ENCODE measurements around the gene NRP2. TPM values are rescaled to one million over a fixed set of nuclear protein-coding genes. Genes with fewer than 3 reads are reported as not detected.

NRP2 gene
- total RNA-seq, 1 donor from 2014 or later, result 20.0 TPM

- no peak for ATAC-seq
Measured at GRCh38 chr2:205758500-205758899, 76.2 kb downstream of the NRP2 start.

DNA sequence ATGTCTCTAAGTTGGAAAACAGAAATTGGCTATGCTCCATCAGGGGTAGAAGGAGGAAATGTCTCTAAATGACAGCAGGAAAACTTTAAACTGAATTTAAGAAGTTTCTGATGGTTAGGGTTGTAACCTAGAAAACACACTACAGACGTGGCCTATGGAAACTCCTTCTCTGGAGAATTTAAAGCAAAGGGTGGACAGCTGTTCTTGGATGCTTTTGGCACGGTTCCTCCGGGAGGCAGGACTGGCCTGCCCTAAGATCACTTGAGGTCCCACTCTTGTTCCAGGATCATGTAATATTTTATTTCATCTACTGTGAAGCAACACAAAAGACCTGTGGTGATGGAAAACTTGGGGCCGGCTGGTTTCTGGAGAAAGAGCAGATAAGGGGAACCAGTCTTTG is 77.0 kb downstream of the NRP2 start:
- ATAC-seq, result no peak

DNA sequence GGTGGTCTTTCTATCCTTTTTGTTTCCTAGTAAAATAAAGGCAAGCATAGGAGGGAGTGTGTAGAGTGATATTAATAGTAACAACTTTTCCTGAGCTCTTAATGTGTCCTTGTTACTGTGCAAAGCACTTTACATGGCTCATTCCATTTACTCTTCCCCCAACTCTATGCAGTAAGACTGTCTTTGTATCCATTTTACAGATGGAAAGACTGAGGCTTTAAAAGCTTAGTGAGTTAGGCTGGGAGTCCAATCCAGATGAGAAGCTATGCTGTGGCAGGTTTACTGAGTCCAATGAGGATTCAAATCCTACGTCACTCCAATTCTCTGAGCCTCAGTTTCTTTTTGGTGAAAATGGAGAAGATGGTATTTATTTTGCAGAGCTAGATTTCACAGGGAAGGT is 77.4 kb downstream of the NRP2 start:
- ATAC-seq, result no peak

DNA sequence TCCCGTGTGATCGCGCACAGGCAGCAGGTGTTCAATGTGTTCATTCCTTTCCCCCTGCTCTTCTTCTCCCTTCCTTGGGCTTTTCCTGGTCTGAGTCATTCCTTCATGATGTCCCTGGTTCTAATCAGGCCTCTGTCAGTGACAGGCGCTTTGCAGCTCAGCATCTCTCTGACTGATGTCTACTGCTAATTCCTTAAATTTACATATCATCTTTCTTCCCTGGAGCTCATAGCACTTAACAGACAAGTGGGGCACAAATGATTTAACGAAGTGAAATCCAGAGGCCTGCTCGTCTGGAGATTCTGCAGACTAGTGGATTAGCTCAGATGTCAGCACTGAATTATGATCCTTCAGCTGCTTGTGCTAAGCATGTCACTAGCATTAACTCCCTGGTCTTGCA is 77.9 kb downstream of the NRP2 start:
- ATAC-seq, result no peak

DNA sequence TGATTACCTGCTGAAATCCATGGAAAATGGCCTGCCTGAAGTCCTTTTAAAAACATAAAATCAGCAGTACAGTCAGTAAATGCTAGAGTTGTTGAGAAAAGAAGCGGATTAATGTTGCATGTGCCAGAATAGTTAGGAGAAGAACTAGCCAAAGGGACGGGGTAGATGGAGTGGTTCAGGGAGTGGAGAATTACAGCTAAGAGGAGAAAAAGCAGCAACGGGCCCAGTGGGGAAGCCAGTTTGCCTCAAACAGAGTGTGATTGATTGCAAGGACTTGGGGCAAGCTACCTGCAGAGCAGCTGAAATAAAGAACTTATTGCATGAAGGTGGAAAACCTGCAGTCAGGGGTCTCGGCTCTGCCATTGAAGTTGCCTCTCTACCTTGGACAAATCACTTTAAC is 79.1 kb downstream of the NRP2 start:
- no peak for ATAC-seq

- no peak for ATAC-seq
Measured at GRCh38 chr2:205762881-205763280, 80.6 kb downstream of the NRP2 start.

DNA sequence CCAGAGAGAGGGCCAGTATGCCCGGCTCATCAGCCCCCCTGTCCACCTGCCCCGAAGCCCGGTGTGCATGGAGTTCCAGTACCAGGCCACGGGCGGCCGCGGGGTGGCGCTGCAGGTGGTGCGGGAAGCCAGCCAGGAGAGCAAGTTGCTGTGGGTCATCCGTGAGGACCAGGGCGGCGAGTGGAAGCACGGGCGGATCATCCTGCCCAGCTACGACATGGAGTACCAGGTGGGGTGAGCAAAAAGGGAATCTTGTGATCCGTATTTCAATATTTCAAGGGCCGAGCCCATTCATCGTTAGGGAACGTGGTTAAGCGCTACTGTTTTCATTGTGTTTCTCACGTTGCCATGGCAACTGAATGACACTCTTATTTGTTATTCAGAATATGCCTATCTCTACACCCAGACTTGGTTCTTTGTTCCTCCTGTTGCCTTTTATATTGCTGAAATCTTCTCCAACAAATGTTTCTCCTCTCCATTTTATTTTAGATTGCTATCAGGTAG is 81.5 kb downstream of the NRP2 start:
- peak; percentile 19 for ATAC-seq

GRCh38 chr2:205764270-205764746 is 82.0 kb downstream of the NRP2 start:
- ATAC-seq, result no peak

GRCh38 chr2:205765151-205765550 is 82.8 kb downstream of the NRP2 start:
- ATAC-seq, result no peak

DNA sequence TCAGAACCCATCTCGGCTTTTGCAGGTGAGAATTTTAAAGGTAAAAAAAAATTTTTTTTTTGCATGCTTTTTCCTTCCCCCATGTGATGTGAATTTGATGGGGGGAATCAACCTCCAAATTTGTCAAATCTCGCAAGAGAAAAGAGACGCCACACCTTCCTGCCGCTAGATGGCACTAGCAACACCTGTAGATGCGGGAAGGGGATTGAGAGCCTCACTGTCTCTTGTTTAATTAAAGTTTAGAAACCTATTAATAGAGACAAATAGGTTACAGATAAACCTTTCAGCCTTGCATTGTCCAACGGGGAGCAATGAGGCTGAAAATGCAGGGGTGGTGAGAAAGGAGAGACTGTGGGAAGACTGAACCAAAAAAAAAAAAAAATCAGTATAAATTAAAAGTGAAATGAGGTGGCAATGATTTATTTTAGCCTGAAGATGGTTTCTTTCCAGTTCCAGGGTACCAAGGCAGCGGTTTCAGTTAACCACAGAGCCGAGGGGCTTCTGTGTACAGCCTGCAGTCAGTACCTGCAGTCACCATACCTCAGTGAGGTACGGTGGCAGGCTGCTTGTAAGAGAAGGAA is 84.6 kb downstream of the NRP2 start:
- ATAC-seq, result peak; percentile 32

DNA sequence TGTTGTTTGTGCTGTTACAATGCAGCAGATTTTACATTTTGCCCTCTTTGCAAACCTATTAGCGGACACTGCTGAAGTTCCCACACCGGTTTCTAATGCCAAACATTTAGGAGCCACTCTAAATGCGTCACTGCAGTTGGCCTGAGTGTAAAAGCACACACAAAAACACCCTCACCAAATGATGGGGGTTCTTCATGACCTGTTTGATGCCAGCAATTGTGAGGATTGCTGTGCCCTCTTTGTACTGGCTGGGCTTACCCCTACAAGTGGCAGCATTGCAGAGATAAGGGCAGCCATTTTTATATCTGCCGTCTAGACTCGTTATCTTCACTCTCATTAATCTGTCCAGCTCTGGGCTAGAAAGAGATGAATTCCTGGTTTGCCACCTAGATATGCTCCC is 85.3 kb downstream of the NRP2 start:
- ATAC-seq, result no peak

GRCh38 chr2:205768341-205768740 is 86.0 kb downstream of the NRP2 start:
- ATAC-seq, result no peak

DNA sequence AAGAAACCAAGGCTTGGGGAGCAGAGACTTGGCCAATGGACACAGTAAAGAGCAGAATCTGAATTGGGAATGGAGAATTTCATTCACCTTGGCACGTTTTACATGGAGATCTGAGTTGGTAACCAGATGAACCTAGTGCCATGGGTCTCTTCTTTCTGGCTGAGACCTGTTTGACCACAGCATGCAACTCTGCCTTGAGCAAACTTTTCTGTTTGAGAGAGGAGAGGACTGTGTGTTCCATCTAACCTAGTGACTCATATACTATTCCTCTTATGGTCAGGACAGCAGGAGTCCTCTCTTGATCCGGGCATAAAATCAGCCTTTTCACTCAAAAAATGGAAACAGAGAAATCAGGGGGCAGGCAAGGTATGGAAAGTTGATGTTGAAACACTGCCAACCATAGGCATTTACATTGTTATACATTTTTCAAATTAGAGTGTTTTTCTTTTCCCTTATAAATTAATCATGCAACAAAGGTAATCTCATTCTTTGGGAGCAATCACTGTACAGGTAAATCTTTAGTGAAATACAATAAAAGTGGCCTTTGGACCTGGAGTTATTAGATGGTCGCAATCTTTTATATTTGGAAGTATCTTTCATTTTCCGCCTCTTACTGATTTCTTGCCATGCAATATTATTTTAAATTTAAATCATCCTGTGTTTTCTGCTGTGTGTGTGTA is 86.7 kb downstream of the NRP2 start:
- ATAC-seq, result peak; percentile 49

- peak; percentile 31 for ATAC-seq
Measured at GRCh38 chr2:205769495-205769850, 87.2 kb downstream of the NRP2 start.

- no peak for ATAC-seq
Measured at GRCh38 chr2:205769879-205770278, 87.6 kb downstream of the NRP2 start.

DNA sequence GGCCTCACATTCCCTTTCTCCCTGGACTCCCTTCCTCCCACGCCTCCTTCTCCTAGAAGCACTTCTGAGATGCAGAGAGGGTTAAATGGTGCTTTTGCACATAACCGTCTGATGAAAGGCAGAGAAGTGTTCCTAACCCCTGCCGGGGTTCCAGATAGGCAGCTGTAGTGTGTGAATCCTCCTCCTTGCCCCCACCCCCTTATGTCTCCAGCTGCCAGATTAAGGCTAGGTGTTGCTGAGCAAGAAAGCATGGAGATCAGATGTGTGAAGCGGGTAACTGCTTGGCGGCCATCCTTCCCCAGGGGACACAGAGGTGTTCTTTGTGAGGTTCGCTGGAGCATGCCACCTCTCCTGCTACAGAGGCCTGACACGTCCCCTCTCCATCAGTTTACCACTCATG is 88.3 kb downstream of the NRP2 start:
- no peak for ATAC-seq

DNA sequence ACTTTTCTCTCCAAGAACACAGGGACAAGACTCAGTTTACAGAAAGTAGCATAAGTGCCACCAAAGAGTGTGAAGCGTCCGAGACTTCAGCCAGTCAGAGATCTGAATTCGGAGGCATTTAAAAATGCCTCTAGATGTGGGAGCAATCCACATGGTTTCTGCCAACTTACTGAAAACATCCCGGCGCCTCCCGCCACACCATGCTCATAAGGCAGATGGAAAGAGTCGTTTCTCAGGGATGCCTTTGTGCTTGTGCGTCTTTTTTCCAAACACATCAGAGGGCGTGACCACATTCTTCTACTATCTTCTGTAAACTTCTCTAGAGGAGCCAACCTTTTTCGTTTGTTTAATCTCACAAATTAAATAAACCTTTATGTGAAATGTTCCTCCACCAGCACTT is 88.7 kb downstream of the NRP2 start:
- ATAC-seq, result no peak

DNA sequence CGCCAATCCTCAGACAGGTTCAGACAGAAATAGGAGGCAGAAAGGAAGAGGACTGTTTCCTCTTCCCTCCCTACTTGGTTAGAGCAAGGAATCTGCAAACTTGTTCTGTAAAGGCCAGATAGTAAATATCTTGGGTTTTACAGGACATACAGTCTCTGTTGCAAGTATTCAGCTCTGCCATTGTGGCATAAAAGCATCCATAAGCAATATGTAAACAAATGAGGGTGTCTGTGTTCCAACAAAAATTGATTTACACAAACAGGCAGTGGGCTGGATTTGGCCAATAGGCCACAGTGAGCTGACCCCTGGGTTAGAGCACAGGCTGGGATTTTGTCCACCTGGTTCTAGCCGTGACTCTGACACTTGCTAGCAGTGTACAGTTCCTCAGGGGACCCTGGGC is 89.4 kb downstream of the NRP2 start:
- ATAC-seq, result no peak

GRCh38 chr2:205772983-205773382 is 90.7 kb downstream of the NRP2 start:
- no peak for ATAC-seq

DNA sequence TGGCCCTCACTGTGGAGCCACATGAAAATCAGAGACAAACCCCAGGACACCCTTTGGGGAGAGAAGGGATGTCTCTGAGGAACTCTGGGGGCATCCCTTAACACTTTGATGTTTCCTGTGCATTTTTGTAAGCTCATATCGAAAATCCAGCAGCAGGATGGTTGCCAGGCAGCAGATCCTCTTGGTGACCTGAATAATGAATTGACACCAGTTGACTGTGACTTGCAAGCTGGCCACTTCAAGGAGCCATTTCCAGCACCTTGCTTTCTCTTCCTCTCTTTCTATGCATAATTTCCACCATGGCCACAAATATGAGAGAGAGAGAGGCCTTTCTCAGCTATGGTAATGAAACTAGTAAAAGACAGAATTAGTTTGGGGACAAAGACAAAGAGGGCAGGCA is 91.7 kb downstream of the NRP2 start:
- ATAC-seq, result no peak

GRCh38 chr2:205775097-205775877 is 93.0 kb downstream of the NRP2 start:
- peak; percentile 95 for ATAC-seq

GRCh38 chr2:205776139-205776538 is 93.8 kb downstream of the NRP2 start:
- peak; percentile 24 for ATAC-seq

- no peak for ATAC-seq
Measured at GRCh38 chr2:205776720-205777119, 94.4 kb downstream of the NRP2 start.

- ATAC-seq, result no peak
Measured at GRCh38 chr2:205778356-205778755, 96.1 kb downstream of the NRP2 start.
